Measurements from ENCODE around the gene CCDC181.
"Not testable (repeated sequence)": the region's sequence is repeated elsewhere in the genome, so short reads cannot be mapped to it uniquely, and the experiment has no call there.

GRCh38 chr1:169402578-169402977 lies 24.7 kb downstream of the CCDC181 start:
- not testable (repeated sequence) for TF ChIP-seq ELF1 (IDR thresholded peaks at IDR 0.05); POLR2AphosphoS5 (IDR thresholded peaks at IDR 0.05; ENCODE audit: low read depth, low read length); EP300 (IDR thresholded peaks at IDR 0.05; ENCODE audit: borderline replicate concordance in 1 of 2, low read depth in 1 of 2, low read length in 1 of 2); CTCF (IDR thresholded peaks at IDR 0.05); YY1 (IDR thresholded peaks at IDR 0.05; ENCODE audit: low read depth); GATA2 (CRISPR knock-in tag; IDR thresholded peaks at IDR 0.05); MAX (IDR thresholded peaks at IDR 0.05; ENCODE audit: low read depth); RFX5 (IDR thresholded peaks at IDR 0.05; ENCODE audit: low read length)
- TF ChIP-seq, protein P1, sequence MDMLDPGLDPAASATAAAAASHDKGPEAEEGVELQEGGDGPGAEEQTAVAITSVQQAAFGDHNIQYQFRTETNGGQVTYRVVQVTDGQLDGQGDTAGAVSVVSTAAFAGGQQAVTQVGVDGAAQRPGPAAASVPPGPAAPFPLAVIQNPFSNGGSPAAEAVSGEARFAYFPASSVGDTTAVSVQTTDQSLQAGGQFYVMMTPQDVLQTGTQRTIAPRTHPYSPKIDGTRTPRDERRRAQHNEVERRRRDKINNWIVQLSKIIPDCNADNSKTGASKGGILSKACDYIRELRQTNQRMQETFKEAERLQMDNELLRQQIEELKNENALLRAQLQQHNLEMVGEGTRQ (IDR thresholded peaks at IDR 0.05; ENCODE audit: borderline replicate concordance, low read depth, low read length) = not testable (repeated sequence)
- TF ChIP-seq, protein P2, sequence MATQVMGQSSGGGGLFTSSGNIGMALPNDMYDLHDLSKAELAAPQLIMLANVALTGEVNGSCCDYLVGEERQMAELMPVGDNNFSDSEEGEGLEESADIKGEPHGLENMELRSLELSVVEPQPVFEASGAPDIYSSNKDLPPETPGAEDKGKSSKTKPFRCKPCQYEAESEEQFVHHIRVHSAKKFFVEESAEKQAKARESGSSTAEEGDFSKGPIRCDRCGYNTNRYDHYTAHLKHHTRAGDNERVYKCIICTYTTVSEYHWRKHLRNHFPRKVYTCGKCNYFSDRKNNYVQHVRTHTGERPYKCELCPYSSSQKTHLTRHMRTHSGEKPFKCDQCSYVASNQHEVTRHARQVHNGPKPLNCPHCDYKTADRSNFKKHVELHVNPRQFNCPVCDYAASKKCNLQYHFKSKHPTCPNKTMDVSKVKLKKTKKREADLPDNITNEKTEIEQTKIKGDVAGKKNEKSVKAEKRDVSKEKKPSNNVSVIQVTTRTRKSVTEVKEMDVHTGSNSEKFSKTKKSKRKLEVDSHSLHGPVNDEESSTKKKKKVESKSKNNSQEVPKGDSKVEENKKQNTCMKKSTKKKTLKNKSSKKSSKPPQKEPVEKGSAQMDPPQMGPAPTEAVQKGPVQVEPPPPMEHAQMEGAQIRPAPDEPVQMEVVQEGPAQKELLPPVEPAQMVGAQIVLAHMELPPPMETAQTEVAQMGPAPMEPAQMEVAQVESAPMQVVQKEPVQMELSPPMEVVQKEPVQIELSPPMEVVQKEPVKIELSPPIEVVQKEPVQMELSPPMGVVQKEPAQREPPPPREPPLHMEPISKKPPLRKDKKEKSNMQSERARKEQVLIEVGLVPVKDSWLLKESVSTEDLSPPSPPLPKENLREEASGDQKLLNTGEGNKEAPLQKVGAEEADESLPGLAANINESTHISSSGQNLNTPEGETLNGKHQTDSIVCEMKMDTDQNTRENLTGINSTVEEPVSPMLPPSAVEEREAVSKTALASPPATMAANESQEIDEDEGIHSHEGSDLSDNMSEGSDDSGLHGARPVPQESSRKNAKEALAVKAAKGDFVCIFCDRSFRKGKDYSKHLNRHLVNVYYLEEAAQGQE (IDR thresholded peaks at IDR 0.05; ENCODE audit: low read depth, low read length) = not testable (repeated sequence)

All from SK-N-SH (cell line).